Activated CD8-positive, alpha-beta T cell treated with anti-CD3 and anti-CD28 coated beads, Interleukin-2, amount 10 ng/mL, durations not matched to agents 7 days and 5 days (primary cell): ENCODE results near the gene OSBPL2. TPM values are rescaled to one million over a fixed set of nuclear protein-coding genes. Genes with fewer than 3 reads are reported as not detected.

Experiments used
- ATAC-seq: fragments of 150-1000 bp; cut with Tn5 transposase; one replicate; pipeline ENCODE4 v1.10.0; 2021; ENCODE audit warnings: moderate library complexity
- CTCF ChIA-PET: fragments of 350-600 bp; sonication (Branson Sonifier 250); formaldehyde crosslinking; loops from one replicate; lab custom pipeline; 2021; ENCODE audit warnings: antibody characterized with exemption; lab: Charles Lee
- POLR2A ChIA-PET: fragments of 350-600 bp; sonication (Branson Sonifier 250); formaldehyde crosslinking; loops from one replicate; lab custom pipeline; 2021; ENCODE audit warnings: antibody characterized with exemption; lab: Charles Lee
- DNase-seq: peaks from one replicate; pipeline ENCODE4 v3.0.0-alpha.2; 2020
- H3K27ac Mint-ChIP-seq: one replicate; pipeline ENCODE4 v1.8.0; 2021; ENCODE audit warnings: mild to moderate bottlenecking, mixed read lengths
- H3K27me3 Mint-ChIP-seq: one replicate; pipeline ENCODE4 v1.8.0; 2021; ENCODE audit warnings: low read depth, mixed read lengths
- H3K36me3 Mint-ChIP-seq: one replicate; pipeline ENCODE4 v1.8.0; 2021; ENCODE audit warnings: low read depth, mixed read lengths
- H3K4me1 Mint-ChIP-seq: one replicate; pipeline ENCODE4 v1.8.0; 2021; ENCODE audit warnings: low read depth, mixed read lengths
- H3K4me3 Mint-ChIP-seq: one replicate; pipeline ENCODE4 v1.8.0; 2021; ENCODE audit warnings: mild to moderate bottlenecking, mixed read lengths
- H3K9me3 Mint-ChIP-seq: one replicate; pipeline ENCODE4 v1.8.0; 2022; ENCODE audit warnings: mixed read lengths; ENCODE audit not compliant: insufficient read depth
- total RNA-seq, 2 experiments: library from RNA; stranded (reverse); gene quantifications; one replicate each; pipeline ENCODE4 v1.2.3, GENCODE V29; 2021

OSBPL2 gene
- total RNA-seq, 2 experiments from 2014 or later = 24.1 to 26.4 TPM

DNA sequence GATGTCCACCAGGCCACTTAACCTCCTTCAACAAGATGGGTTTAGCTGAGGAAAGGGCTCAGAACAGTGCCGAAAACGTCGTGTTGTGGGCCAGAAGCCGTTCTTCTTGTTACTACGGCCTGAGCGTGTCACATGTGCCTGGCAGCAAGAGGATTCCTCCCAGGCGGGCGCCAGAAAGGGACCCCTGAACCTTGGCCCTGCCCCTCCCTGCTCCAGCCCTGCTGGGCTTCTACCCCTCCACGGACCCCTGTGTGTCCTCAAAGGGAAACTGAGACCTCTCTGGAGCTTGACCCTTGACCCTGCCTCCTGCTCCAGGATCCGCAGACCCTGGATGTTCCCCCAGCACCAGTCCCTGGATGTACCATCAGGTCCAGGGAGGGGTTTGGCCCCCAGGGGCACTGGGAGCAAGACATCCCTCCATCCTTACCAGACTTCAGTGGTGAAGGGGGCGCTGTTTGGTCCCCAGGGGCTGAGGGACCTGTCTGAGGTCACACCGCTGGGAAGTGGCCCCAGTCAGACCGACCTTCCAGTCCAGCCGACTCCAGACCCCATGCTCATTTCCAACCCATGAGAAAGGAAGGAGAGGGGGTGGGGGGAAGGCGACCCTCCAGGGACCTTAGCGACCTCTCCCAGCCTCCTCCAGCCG, 28.3 kb upstream of the OSBPL2 start:
- ATAC-seq (no peak), DNase-seq (no peak)
- no peaks in the 10 kb centered on the region for H3K4me1 Mint-ChIP-seq
- H3K9me3 Mint-ChIP-seq = no peaks in the 10 kb centered on the region
- ChIA-PET CTCF (no interaction called here), POLR2A (no interaction called here)
- no peaks in the 10 kb centered on the region for H3K27me3 Mint-ChIP-seq
- H3K27ac Mint-ChIP-seq = no peak overlapping the region
- no peak overlapping the region for H3K4me3 Mint-ChIP-seq
- H3K36me3 Mint-ChIP-seq = no peaks in the 10 kb centered on the region

GRCh38 chr20:62210496-62210855, 27.8 kb upstream of the OSBPL2 start:
- POLR2A ChIA-PET = no interaction called here
- ATAC-seq = no peak

DNA sequence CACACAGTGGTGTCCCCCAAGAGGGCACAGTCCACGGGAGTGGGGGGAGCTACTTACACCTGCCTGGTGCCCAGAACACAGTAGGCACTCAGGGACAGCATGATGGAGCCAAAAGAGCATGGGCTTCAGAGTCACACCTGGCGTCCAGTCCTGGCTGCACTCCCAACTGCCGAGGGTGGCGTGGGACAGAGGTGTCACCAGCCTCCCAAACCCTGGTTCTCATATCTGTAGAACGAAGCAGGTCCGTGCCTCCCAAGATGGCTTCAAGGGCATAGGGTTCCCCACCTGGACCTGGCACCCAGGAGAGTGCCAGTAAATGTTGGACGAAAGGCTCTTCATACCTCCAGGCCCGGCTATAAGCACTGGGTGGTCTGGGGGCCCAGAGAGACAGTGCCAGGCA, 27.1 kb upstream of the OSBPL2 start:
- Mint-ChIP-seq H3K36me3 (no peaks in the 10 kb centered on the region), H3K27me3 (no peaks in the 10 kb centered on the region), H3K4me3 (no peak overlapping the region), H3K4me1 (no peaks in the 10 kb centered on the region), H3K9me3 (no peaks in the 10 kb centered on the region), H3K27ac (no peak overlapping the region)
- ChIA-PET CTCF (no interaction called here), POLR2A (no interaction called here)
- no peak for ATAC-seq
- DNase-seq = no peak

More at GRCh38 chr20:62210496-62210855, 27.8 kb upstream of the OSBPL2 start:
- DNase-seq = no peak
- H3K36me3 Mint-ChIP-seq = no peaks in the 10 kb centered on the region
- H3K27ac Mint-ChIP-seq = no peak overlapping the region
- H3K4me3 Mint-ChIP-seq = no peak overlapping the region
- no peaks in the 10 kb centered on the region for H3K4me1 Mint-ChIP-seq
- CTCF ChIA-PET = no interaction called here
- no peaks in the 10 kb centered on the region for H3K9me3 Mint-ChIP-seq
- no peaks in the 10 kb centered on the region for H3K27me3 Mint-ChIP-seq

- DNase-seq = no peak
- Mint-ChIP-seq H3K4me1 (no peaks in the 10 kb centered on the region), H3K36me3 (no peaks in the 10 kb centered on the region), H3K27me3 (no peaks in the 10 kb centered on the region), H3K9me3 (no peaks in the 10 kb centered on the region), H3K4me3 (no peak overlapping the region), H3K27ac (no peak overlapping the region)
- ATAC-seq = no peak
- ChIA-PET POLR2A (no interaction called here), CTCF (no interaction called here)
Measured at GRCh38 chr20:62211769-62212288, 26.5 kb upstream of the OSBPL2 start.

GRCh38 chr20:62212299-62212698, 26.0 kb upstream of the OSBPL2 start:
- H3K27me3 Mint-ChIP-seq = no peaks in the 10 kb centered on the region
- DNase-seq = no peak
- H3K27ac Mint-ChIP-seq = no peak overlapping the region
- POLR2A ChIA-PET = no interaction called here
- H3K9me3 Mint-ChIP-seq = no peaks in the 10 kb centered on the region
- H3K4me3 Mint-ChIP-seq = no peak overlapping the region
- H3K36me3 Mint-ChIP-seq = no peaks in the 10 kb centered on the region
- H3K4me1 Mint-ChIP-seq = no peaks in the 10 kb centered on the region
- CTCF ChIA-PET = no interaction called here
- ATAC-seq = no peak

DNA sequence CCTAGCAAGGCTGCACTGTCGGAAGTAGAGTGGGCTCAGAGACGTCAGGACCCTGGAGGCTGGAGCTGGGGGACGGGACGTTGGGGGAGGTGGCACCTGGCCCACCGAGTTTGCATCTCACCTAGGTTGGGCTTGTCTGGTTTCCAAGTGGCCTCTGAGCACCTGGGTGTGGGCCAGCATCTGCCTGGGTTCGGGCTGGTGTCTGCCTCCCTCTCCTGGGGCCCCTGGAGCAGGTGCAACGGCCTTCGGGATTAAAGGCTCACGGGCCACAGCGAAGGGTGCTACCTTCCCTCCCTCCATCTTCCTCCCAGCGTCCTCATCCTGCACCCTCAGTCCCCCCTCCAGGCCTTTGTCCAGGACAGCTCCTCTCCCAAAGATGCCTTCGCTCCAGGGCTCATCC, 24.3 kb upstream of the OSBPL2 start:
- Mint-ChIP-seq H3K27me3 (peaks cover 5% of the 10 kb centered on the region), H3K36me3 (no peaks in the 10 kb centered on the region), H3K4me3 (no peak overlapping the region), H3K27ac (no peak overlapping the region), H3K9me3 (no peaks in the 10 kb centered on the region), H3K4me1 (peaks cover 2% of the 10 kb centered on the region)
- DNase-seq (no peak), ATAC-seq (no peak)
- POLR2A ChIA-PET = no interaction called here
- CTCF ChIA-PET = no interaction called here

GRCh38 chr20:62215020-62215990, 23.0 kb upstream of the OSBPL2 start:
- peaks cover 3% of the 10 kb centered on the region for H3K4me1 Mint-ChIP-seq
- no peak overlapping the region for H3K27ac Mint-ChIP-seq
- DNase-seq (no peak), ATAC-seq (no peak)
- H3K9me3 Mint-ChIP-seq = no peaks in the 10 kb centered on the region
- ChIA-PET POLR2A (no interaction called here), CTCF (no interaction called here)
- H3K27me3 Mint-ChIP-seq = peaks cover 10% of the 10 kb centered on the region
- no peaks in the 10 kb centered on the region for H3K36me3 Mint-ChIP-seq
- H3K4me3 Mint-ChIP-seq = no peak overlapping the region

GRCh38 chr20:62215991-62216635, 22.2 kb upstream of the OSBPL2 start:
- Mint-ChIP-seq H3K4me3 (no peak overlapping the region), H3K36me3 (no peaks in the 10 kb centered on the region), H3K27ac (no peak overlapping the region), H3K27me3 (peaks cover 16% of the 10 kb centered on the region), H3K9me3 (no peaks in the 10 kb centered on the region), H3K4me1 (peaks cover 4% of the 10 kb centered on the region)
- POLR2A ChIA-PET = no interaction called here
- CTCF ChIA-PET = no interaction called here
- no peak for DNase-seq
- no peak for ATAC-seq

DNA sequence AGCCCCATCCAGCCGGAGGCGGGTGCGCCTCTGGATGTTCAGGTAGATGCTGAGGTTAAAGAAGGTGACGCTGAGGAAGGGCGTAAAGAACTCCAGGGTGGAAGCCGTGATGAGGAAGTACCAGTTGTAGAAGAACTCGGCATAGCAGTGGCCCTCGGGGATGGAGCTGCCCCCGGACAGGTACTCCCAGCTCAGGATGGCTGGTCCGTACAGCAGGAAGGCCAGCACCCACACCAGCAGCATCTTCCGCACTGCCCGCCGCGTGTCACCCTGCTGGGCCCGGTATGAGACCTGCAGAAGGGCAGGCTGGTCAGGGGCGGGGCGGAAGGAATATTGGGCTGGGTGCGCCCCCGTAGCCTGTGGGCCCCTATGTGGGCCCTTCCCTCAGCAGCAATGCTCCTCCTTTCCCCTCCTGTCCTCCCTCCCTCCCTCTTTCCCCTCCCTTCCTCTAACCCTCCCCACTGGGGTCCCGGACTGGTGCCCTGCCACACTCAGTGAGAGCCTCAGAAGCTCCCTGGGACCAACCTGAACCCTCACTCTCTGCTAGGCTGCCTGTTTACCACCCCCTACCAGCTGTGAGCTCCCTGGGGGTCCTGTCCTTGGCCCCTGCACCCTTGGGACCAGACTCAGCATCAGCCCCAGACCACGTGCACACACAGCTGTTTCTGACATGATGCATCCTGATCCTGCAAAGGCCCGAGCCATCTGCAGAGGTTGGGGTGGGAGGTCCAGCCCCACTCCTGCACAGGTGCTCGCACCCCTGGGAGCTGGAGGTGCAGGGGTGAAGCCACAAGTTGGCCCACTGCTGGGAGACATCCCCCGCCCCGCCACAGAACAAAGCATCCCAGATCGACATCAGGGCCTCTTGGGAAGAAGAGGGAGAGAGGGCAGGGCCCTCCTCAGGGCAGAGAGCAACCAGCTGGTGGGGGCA, 21.4 kb upstream of the OSBPL2 start:
- ChIA-PET CTCF (no interaction called here), POLR2A (no interaction called here)
- Mint-ChIP-seq H3K27me3 (peaks cover 21% of the 10 kb centered on the region), H3K27ac (no peak overlapping the region), H3K9me3 (no peaks in the 10 kb centered on the region), H3K4me3 (no peak overlapping the region), H3K4me1 (peaks cover 5% of the 10 kb centered on the region), H3K36me3 (no peaks in the 10 kb centered on the region)
- DNase-seq (no peak), ATAC-seq (no peak)

- Mint-ChIP-seq H3K27me3 (peaks cover 21% of the 10 kb centered on the region), H3K4me1 (peaks cover 5% of the 10 kb centered on the region), H3K9me3 (no peaks in the 10 kb centered on the region), H3K27ac (no peak overlapping the region), H3K36me3 (no peaks in the 10 kb centered on the region), H3K4me3 (no peak overlapping the region)
- POLR2A ChIA-PET = no interaction called here
- no peak for ATAC-seq
- CTCF ChIA-PET = no interaction called here
- no peak for DNase-seq
Measured at GRCh38 chr20:62217913-62218773, 20.2 kb upstream of the OSBPL2 start.
